HG02759 (cell line): ENCODE results near the gene TK2.

ENCODE experiments used
- ATAC-seq: cut with Tn5 transposase; IDR thresholded peaks from one replicate; pipeline ENCODE4 v1.9.1; 2021; ENCODE audit warnings: mild to moderate bottlenecking, moderate library complexity; ENCODE audit not compliant: unreplicated experiment

Gene TK2

GRCh38 chr16:66547101-66547989 lies 2.6 kb downstream of the TK2 start:
- ATAC-seq: no peak

- no peak for ATAC-seq
Measured at GRCh38 chr16:66544016-66544757, 5.7 kb downstream of the TK2 start.

GRCh38 chr16:66543541-66543940 lies 6.4 kb downstream of the TK2 start:
- ATAC-seq: no peak

- no peak for ATAC-seq
Measured at GRCh38 chr16:66542396-66542795, 7.5 kb downstream of the TK2 start.

- no peak for ATAC-seq
Measured at GRCh38 chr16:66541388-66542355, 8.2 kb downstream of the TK2 start.

- peak; percentile 81 for ATAC-seq
Measured at GRCh38 chr16:66539623-66540469, 10.1 kb downstream of the TK2 start.

GRCh38 chr16:66538910-66539309 lies 11.0 kb downstream of the TK2 start:
- ATAC-seq: no peak

GRCh38 chr16:66537236-66537635 lies 12.7 kb downstream of the TK2 start:
- ATAC-seq: no peak

- ATAC-seq: no peak
Measured at GRCh38 chr16:66536525-66536924, 13.4 kb downstream of the TK2 start.

GRCh38 chr16:66534376-66534799 lies 15.5 kb downstream of the TK2 start:
- ATAC-seq: no peak

- ATAC-seq: no peak
Measured at GRCh38 chr16:66529475-66529874, 20.4 kb downstream of the TK2 start.

- ATAC-seq: no peak
Measured at GRCh38 chr16:66528294-66528693, 21.6 kb downstream of the TK2 start.

- ATAC-seq: no peak
Measured at GRCh38 chr16:66525396-66526180, 24.3 kb downstream of the TK2 start.

GRCh38 chr16:66524601-66525164 lies 25.2 kb downstream of the TK2 start:
- ATAC-seq: peak; percentile 58

- ATAC-seq: peak; percentile 40
Measured at GRCh38 chr16:66523861-66524354, 26.0 kb downstream of the TK2 start.

- ATAC-seq: no peak
Measured at GRCh38 chr16:66522816-66523590, 26.9 kb downstream of the TK2 start.

- ATAC-seq: peak; percentile 62
Measured at GRCh38 chr16:66521951-66522771, 27.8 kb downstream of the TK2 start.
